OCI-LY1 (cell line): Measurements from ENCODE around the gene PCBP3.
"Not testable (repeated sequence)": the region's sequence is repeated elsewhere in the genome, so short reads cannot be mapped to it uniquely, and the experiment has no call there.

ENCODE experiments used
- H2AFZ ChIP-seq: fragments of 200-600 bp; sonication (generic), shearing (Covaris generic); 2 replicates; pipeline ENCODE4 v1.6.0; 2014; ENCODE audit warnings: antibody characterized with exemption, mild to moderate bottlenecking, low read length
- H3F3A ChIP-seq: fragments of 200-600 bp; sonication (generic), shearing (Covaris generic); 2 replicates; pipeline ENCODE4 v1.6.0; 2014; ENCODE audit warnings: mild to moderate bottlenecking, antibody characterized with exemption, low read length, moderate library complexity; ENCODE audit not compliant: insufficient read depth
- H3K27ac ChIP-seq: fragments of 200-600 bp; sonication (generic); 2 replicates; pipeline ENCODE4 v1.5.1; 2014; ENCODE audit warnings: low read length, mixed run types, mild to moderate bottlenecking, low read depth; ENCODE audit not compliant: poor library complexity, severe bottlenecking
- H3K27me3 ChIP-seq: fragments of 200-600 bp; sonication (generic); 2 replicates; pipeline ENCODE4 v1.6.0; 2014; ENCODE audit warnings: antibody characterized with exemption, mild to moderate bottlenecking, low read length, moderate library complexity; ENCODE audit not compliant: insufficient read depth
- H3K36me3 ChIP-seq: fragments of 200-600 bp; sonication (generic); 2 replicates; pipeline ENCODE4 v1.6.1; 2014; ENCODE audit warnings: mild to moderate bottlenecking, antibody characterized with exemption, low read length, moderate library complexity, mixed read lengths; ENCODE audit not compliant: insufficient read depth
- H3K4me1 ChIP-seq: fragments of 200-600 bp; sonication (generic); 2 replicates; pipeline ENCODE4 v1.5.1; 2014; ENCODE audit warnings: mild to moderate bottlenecking, low read length, moderate library complexity; ENCODE audit not compliant: insufficient read depth, severe bottlenecking
- H3K4me2 ChIP-seq: fragments of 200-600 bp; sonication (generic), shearing (Covaris generic); 2 replicates; pipeline ENCODE4 v1.6.1; 2014; ENCODE audit warnings: low read length
- H3K4me3 ChIP-seq: fragments of 200-600 bp; sonication (generic); 2 replicates; pipeline ENCODE4 v1.5.1; 2014; ENCODE audit warnings: low read length, low read depth, mild to moderate bottlenecking, mixed read lengths; ENCODE audit not compliant: poor library complexity, severe bottlenecking
- H3K79me2 ChIP-seq: fragments of 200-600 bp; shearing (Covaris generic); 2 replicates; pipeline ENCODE4 v1.6.1; 2016; ENCODE audit warnings: mixed run types, low read length, mixed read lengths; ENCODE audit not compliant: insufficient read depth
- H3K9ac ChIP-seq: fragments of 200-600 bp; sonication (generic), shearing (Covaris generic); 2 replicates; pipeline ENCODE4 v1.6.1; 2014; ENCODE audit warnings: mild to moderate bottlenecking, low read length, mixed read lengths
- H3K9me2 ChIP-seq: fragments of 200-600 bp; sonication (generic), shearing (Covaris generic); 2 replicates; pipeline ENCODE4 v1.6.1; 2014; ENCODE audit warnings: low read depth, mild to moderate bottlenecking, low read length, mixed read lengths
- H3K9me3 ChIP-seq: fragments of 200-600 bp; shearing (Covaris generic); 2 replicates; pipeline ENCODE4 v1.6.1; 2014; ENCODE audit warnings: low read length, mixed read lengths
- H4K20me1 ChIP-seq: fragments of 200-600 bp; sonication (generic), shearing (Covaris generic); 2 replicates; pipeline ENCODE4 v1.6.0; 2016; ENCODE audit warnings: mild to moderate bottlenecking, low read length; ENCODE audit not compliant: insufficient read depth
- EZH2 ChIP-seq: fragments of 200-600 bp; sonication (generic), shearing (Covaris generic); IDR thresholded peaks from 2 replicates; pipeline ENCODE4 v1.8.0; 2017; ENCODE audit warnings: borderline replicate concordance, mixed run types, mild to moderate bottlenecking, antibody characterized with exemption, low read length, moderate library complexity, mixed read lengths
- TF ChIP-seq, protein P1 (sequence below): fragments of 200-600 bp; sonication (generic), shearing (Covaris generic); IDR thresholded peaks from 2 replicates; pipeline ENCODE4 v1.5.1; 2017; ENCODE audit warnings: mild to moderate bottlenecking, antibody characterized with exemption, low read length, moderate library complexity, mixed read lengths

PCBP3 gene

DNA sequence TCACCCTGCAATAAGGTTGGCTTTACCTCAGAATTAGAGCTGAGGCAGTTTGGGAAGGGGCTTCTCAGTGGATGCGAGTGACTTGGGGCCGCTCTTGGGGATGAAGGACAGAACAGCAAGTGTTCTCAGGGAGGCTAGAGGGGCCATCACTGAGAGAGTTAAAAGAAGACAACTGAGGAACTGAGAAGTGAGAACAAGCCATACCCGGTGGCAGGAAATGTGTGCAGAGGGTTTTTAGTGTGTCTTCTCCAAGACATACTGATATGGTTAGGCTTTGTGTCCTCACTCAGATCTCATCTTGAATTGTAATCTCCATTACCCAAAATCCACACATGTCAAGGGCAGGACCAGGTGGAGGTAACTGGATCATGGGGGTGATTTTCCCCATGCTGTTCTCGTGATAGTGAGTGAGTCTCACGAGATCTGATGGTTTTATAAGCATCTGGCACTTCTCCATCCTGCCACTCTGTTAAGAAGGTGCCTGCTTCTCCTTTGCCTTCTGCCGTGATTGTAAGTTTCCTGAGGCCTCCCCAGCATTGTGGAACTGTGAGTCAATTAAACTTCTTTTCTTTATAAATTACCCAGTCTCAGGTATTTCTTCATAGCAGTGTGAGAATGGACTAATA lies 75.8 kb downstream of the PCBP3 start:
- Histone ChIP-seq H3K79me2 (no peaks in the 10 kb centered on the region), H3K27ac (no peak overlapping the region), H3K4me1 (no peaks in the 10 kb centered on the region), H3F3A (no peaks in the 10 kb centered on the region), H3K4me3 (no peak overlapping the region), H3K9ac (no peak overlapping the region), H3K36me3 (no peaks in the 10 kb centered on the region), H2AFZ (no peak overlapping the region), H3K4me2 (no peak overlapping the region), H4K20me1 (no peaks in the 10 kb centered on the region), H3K27me3 (0 out of 2 replicates have a peak, but pooled peaks cover 4% of the 10 kb centered on the region), H3K9me2 (no peaks in the 10 kb centered on the region), H3K9me3 (no peaks in the 10 kb centered on the region)
- no peak for TF ChIP-seq EZH2
- TF ChIP-seq, protein P1, sequence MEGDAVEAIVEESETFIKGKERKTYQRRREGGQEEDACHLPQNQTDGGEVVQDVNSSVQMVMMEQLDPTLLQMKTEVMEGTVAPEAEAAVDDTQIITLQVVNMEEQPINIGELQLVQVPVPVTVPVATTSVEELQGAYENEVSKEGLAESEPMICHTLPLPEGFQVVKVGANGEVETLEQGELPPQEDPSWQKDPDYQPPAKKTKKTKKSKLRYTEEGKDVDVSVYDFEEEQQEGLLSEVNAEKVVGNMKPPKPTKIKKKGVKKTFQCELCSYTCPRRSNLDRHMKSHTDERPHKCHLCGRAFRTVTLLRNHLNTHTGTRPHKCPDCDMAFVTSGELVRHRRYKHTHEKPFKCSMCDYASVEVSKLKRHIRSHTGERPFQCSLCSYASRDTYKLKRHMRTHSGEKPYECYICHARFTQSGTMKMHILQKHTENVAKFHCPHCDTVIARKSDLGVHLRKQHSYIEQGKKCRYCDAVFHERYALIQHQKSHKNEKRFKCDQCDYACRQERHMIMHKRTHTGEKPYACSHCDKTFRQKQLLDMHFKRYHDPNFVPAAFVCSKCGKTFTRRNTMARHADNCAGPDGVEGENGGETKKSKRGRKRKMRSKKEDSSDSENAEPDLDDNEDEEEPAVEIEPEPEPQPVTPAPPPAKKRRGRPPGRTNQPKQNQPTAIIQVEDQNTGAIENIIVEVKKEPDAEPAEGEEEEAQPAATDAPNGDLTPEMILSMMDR: no peak

DNA sequence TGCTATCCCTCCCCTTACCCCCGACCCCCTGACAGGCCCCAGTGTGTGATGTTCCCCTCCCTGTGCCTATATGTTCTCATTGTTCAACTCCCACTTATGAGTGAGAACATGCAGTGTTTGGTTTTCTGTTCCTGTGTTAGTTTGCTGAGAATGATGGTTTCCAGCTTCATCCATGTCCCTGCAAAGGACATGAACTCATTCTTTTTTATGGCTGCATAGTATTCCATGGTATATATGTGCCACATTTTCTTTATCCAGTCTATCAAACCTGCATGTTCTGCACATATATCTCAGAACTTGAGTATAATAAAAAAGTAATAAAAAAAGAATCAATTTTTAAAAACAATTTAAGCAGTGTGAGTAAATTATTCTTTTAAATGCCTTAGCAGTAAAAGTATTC lies 76.7 kb downstream of the PCBP3 start:
- H3K79me2 ChIP-seq, H3K4me2 ChIP-seq, H2AFZ ChIP-seq, H3K36me3 ChIP-seq, H3K4me1 ChIP-seq, H3K9me3 ChIP-seq, H3K27me3 ChIP-seq, H3F3A ChIP-seq, H4K20me1 ChIP-seq, H3K9me2 ChIP-seq, H3K9ac ChIP-seq, H3K27ac ChIP-seq, H3K4me3 ChIP-seq: not testable (repeated sequence)

DNA sequence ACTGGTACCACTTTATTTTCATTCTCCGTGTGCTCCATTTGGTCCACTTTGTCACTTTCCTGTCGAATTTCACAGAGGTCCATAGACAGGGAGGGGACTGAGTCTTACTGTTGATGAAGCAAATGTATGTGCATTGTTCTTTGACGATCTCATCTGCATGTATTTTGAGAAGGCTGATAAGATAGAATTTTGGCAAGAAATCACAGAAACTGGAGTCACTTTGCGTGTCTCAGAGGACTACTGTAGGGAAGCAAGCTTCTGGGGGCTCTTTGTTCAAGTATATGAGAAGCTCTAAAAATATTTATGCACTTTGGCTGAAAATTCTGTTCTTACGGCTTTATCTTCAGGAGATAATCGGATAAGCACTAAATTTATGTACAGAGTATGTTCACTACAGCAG lies 78.1 kb downstream of the PCBP3 start:
- Histone ChIP-seq H3K27ac (no peak overlapping the region), H3K4me2 (no peak overlapping the region), H3K4me3 (no peak overlapping the region), H3K36me3 (no peaks in the 10 kb centered on the region), H3K9ac (no peak overlapping the region), H3K9me3 (no peaks in the 10 kb centered on the region), H3K27me3 (0 out of 2 replicates have a peak, but pooled peaks cover 4% of the 10 kb centered on the region), H2AFZ (no peak overlapping the region), H3K4me1 (no peaks in the 10 kb centered on the region), H3K79me2 (no peaks in the 10 kb centered on the region), H4K20me1 (no peaks in the 10 kb centered on the region), H3F3A (no peaks in the 10 kb centered on the region), H3K9me2 (no peaks in the 10 kb centered on the region)
- TF ChIP-seq, protein P1: no peak
- no peak for TF ChIP-seq EZH2
